ENCODE data around the gene ITPR1. TPM values are rescaled to one million over a fixed set of nuclear protein-coding genes. Genes with fewer than 3 reads are reported as not detected.

Gene ITPR1
- total RNA-seq, 4 donors from 2014 or later = 210 to 261 (median 232) TPM

DNA sequence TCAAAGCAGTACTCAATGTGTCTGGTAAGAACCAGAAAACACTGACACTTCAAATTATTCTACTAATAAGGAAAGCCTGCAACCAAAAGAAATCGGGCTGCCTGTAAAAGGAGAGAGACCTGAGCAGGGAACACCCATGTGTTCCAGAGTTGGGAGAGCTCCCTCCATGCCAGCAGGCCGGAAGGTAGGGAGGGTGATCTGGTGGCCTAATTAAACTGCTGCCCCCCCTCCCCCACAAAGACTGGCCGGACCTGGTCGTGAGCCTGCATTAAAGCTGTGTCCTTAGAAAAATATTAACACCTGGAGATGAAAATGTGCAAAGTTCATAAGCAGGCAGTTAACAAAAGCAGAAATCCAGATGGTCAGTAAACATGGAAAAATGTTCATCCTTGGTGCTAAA lies 315.5 kb downstream of the ITPR1 start:
- peak overlapping the region in 2 of 3 donors; percentile 18 to 51 for H3K27ac ChIP-seq
- TF ChIP-seq, protein P1, sequence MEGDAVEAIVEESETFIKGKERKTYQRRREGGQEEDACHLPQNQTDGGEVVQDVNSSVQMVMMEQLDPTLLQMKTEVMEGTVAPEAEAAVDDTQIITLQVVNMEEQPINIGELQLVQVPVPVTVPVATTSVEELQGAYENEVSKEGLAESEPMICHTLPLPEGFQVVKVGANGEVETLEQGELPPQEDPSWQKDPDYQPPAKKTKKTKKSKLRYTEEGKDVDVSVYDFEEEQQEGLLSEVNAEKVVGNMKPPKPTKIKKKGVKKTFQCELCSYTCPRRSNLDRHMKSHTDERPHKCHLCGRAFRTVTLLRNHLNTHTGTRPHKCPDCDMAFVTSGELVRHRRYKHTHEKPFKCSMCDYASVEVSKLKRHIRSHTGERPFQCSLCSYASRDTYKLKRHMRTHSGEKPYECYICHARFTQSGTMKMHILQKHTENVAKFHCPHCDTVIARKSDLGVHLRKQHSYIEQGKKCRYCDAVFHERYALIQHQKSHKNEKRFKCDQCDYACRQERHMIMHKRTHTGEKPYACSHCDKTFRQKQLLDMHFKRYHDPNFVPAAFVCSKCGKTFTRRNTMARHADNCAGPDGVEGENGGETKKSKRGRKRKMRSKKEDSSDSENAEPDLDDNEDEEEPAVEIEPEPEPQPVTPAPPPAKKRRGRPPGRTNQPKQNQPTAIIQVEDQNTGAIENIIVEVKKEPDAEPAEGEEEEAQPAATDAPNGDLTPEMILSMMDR (IDR thresholded peaks at IDR 0.05) = no peak
- no peak for TF ChIP-seq POLR2A (IDR thresholded peaks at IDR 0.05)
- no peak overlapping the region for H3K4me3 ChIP-seq (replicated peaks in 1 of 3)
- intact Hi-C loops (cut with DNase I) = no loop called here
- H3K27me3 ChIP-seq = no peaks in the 10 kb centered on the region
- H3K36me3 ChIP-seq = peaks cover 0 to 18% of the 10 kb centered on the region in 2 donors
- peaks cover 9 to 18% of the 10 kb centered on the region in 2 donors for H3K4me1 ChIP-seq
- no peak for DNase-seq
- no peaks in the 10 kb centered on the region for H3K9me3 ChIP-seq
- WGBS, 2 donors = 92 to 94% methylated on average over 4 of the region's 4 CpGs

DNA sequence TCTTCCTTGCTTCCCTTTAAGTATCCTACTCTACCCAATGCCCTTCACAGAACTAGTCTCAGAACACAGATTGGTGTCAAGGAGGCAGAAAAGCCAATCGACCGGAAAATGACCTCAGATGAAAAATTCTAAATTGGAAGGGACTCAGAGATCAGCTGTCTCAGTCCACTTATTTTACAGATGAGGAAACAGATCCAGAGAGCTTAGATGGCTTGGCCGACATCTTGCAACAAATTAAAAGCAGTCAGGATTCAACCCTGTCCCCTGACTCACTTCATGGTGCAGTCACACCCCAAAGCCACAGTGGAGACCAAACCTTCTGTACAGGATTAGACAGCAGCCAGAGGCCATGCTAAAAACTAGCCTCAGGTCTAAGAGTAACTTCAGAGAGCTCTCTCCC lies 316.8 kb downstream of the ITPR1 start:
- 61 to 67% methylated on average over 3 of the region's 3 CpGs for WGBS, 2 donors
- Histone ChIP-seq H3K4me1 (peaks cover 9 to 23% of the 10 kb centered on the region in 2 donors), H3K9me3 (no peaks in the 10 kb centered on the region), H3K4me3 (replicated peaks in 1 of 3) (no peak overlapping the region), H3K27me3 (no peaks in the 10 kb centered on the region), H3K27ac (peak overlapping the region; percentile 34 to 51 (median 37)), H3K36me3 (peaks cover 0 to 9% of the 10 kb centered on the region in 2 donors)
- intact Hi-C loops (cut with DNase I) = no loop called here
- TF ChIP-seq, protein P1 (IDR thresholded peaks at IDR 0.05) = no peak
- TF ChIP-seq POLR2A (IDR thresholded peaks at IDR 0.05) = no peak
- DNase-seq = no peak

DNA sequence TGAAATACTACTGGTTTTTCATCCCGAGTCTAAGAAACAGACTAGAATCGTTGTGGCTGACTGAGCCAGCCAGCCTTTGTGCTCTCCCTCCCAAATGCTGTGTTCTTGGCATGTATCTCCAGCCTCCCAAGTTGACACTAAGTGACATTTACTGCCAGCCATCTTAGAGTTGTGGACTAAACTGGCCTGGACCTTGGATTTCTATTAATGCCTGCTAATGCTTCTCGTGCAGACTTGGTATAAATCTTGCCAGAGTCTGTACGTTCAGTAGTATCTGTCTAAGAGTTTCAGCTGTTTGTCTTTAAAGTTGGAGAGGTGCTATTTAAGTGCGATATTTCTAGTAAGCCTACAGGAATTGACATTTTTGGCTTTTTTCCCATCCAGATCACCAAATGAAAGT lies 319.4 kb downstream of the ITPR1 start:
- Histone ChIP-seq H3K27me3 (no peaks in the 10 kb centered on the region), H3K9me3 (no peaks in the 10 kb centered on the region), H3K4me1 (peaks cover 9 to 25% of the 10 kb centered on the region in 2 donors), H3K4me3 (replicated peaks in 1 of 3) (no peak overlapping the region), H3K36me3 (peaks cover 1 to 6% of the 10 kb centered on the region in 2 donors), H3K27ac (peak overlapping the region; percentile 10 to 59 (median 41))
- intact Hi-C loops (cut with DNase I) = no loop called here
- TF ChIP-seq, protein P1 (IDR thresholded peaks at IDR 0.05) = no peak
- TF ChIP-seq POLR2A (IDR thresholded peaks at IDR 0.05) = no peak
- WGBS, 2 donors = 47 to 52% methylated on average over 5 of the region's 5 CpGs
- DNase-seq = peak; percentile 56 to 61

DNA sequence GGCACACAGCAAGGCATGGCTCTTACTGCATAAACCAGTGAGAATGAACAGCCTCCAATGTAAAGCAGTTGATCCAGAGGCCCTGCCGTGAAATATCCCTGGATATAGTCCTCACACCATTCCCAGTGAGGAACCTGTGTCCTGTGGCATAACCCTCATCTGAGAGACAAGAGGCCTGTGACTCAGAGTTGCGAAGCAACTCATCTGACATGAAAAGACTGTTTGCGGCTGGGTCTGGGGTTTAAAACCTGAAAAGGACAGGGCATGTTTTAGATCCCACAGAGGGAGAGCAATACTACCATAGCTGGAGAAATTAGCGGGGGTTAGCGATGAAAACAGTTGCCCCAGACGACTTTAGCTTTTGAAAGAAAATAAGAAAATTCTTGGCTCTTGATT lies 320.8 kb downstream of the ITPR1 start:
- H3K4me1 ChIP-seq = peaks cover 9 to 25% of the 10 kb centered on the region in 2 donors
- intact Hi-C loops (cut with DNase I) = no loop called here
- DNase-seq = no peak
- TF ChIP-seq, protein P1 (IDR thresholded peaks at IDR 0.05) = no peak
- no peak for TF ChIP-seq POLR2A (IDR thresholded peaks at IDR 0.05)
- no peaks in the 10 kb centered on the region for H3K9me3 ChIP-seq
- H3K4me3 ChIP-seq (replicated peaks in 1 of 3) = no peak overlapping the region
- no peaks in the 10 kb centered on the region for H3K27me3 ChIP-seq
- H3K27ac ChIP-seq = peak overlapping the region; percentile 1 to 65 (median 41)
- WGBS, 2 donors = 87 to 91% methylated on average over 6 of the region's 6 CpGs
- peaks cover 9 to 17% of the 10 kb centered on the region in 2 donors for H3K36me3 ChIP-seq

DNA sequence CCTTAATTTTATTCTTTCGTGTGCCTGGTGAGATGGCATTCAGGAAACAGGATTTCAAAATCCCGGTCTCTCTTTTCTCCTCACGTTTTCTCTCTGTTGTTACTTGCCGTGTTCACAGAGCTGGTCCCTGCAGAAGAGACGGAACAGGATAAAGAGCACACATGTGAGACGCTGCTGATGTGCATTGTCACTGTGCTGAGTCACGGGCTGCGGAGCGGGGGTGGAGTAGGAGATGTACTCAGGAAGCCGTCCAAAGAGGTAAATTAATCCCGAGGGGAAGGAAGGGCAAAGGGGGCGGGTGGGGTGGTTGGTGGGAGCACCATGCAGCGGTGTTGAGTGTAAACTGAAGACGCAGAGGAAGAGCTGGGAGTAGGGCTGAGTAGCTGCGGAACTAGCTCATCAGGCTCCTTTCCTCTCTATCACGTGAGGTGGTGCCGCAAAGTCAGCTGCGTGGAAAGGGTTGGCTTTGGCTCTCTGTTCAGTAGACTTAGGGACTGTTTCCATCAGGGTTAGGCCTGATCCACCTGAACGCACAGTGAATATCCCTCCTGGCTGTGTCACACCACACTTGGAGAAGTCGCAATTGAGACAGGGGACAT lies 321.3 kb downstream of the ITPR1 start:
- Histone ChIP-seq H3K4me3 (replicated peaks in 1 of 3) (no peak overlapping the region), H3K4me1 (peaks cover 5 to 25% of the 10 kb centered on the region in 2 donors), H3K9me3 (no peaks in the 10 kb centered on the region), H3K27ac (peak overlapping the region; percentile 37 to 65 (median 41)), H3K27me3 (no peaks in the 10 kb centered on the region), H3K36me3 (peaks cover 9 to 18% of the 10 kb centered on the region in 2 donors)
- TF ChIP-seq, protein P1 (IDR thresholded peaks at IDR 0.05) = no peak
- no peak for TF ChIP-seq POLR2A (IDR thresholded peaks at IDR 0.05)
- peak; percentile 45 to 66 for DNase-seq
- intact Hi-C loops (cut with DNase I) = no loop called here
- 73 to 80% methylated on average over 20 of the region's 20 CpGs for WGBS, 2 donors

Data from thyroid gland (tissue), 4 donors.